ENCODE data around the gene OPA3. TPM values are rescaled to one million over a fixed set of nuclear protein-coding genes. Genes with fewer than 3 reads are reported as not detected.
A peak's percentile ranks its signal among the peaks of the same experiment; 100 is the strongest.

OPA3 gene
- total RNA-seq, 2 experiments from 2014 or later: 5.8 to 12.0 TPM

DNA sequence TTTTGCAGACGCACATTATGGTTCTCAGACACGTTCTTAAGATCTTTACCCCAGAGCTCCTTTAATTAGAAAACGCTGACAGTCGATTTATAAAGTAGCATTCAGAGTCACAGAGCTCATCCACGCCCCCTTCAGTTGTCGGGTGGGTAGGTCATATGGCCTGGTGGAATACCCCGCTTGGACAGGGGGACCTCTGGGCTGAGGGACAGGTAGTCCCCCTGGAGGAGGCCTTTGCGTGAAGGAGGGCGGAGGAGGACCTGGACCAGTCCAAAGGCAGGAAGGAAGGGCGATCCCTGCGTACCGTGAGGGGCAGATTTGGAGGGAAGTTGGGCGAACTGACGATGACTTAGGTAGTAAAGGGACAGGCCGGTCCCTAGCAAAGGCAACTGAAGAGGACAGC lies 56.9 kb downstream of the OPA3 start:
- ChIA-PET POLR2A (no interaction called here), CTCF (ENCODE audit: unreplicated experiment) (no interaction called here)
- H3K4me3 ChIP-seq (ENCODE audit: low read depth, low read length, poor library complexity, severe bottlenecking): no peak overlapping the region
- TF ChIP-seq, protein P1, sequence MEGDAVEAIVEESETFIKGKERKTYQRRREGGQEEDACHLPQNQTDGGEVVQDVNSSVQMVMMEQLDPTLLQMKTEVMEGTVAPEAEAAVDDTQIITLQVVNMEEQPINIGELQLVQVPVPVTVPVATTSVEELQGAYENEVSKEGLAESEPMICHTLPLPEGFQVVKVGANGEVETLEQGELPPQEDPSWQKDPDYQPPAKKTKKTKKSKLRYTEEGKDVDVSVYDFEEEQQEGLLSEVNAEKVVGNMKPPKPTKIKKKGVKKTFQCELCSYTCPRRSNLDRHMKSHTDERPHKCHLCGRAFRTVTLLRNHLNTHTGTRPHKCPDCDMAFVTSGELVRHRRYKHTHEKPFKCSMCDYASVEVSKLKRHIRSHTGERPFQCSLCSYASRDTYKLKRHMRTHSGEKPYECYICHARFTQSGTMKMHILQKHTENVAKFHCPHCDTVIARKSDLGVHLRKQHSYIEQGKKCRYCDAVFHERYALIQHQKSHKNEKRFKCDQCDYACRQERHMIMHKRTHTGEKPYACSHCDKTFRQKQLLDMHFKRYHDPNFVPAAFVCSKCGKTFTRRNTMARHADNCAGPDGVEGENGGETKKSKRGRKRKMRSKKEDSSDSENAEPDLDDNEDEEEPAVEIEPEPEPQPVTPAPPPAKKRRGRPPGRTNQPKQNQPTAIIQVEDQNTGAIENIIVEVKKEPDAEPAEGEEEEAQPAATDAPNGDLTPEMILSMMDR (conservative IDR thresholded peaks at IDR 0.05; ENCODE audit: low read length): no peak
- TF ChIP-seq EZH2phosphoT487 (IDR thresholded peaks at IDR 0.05; ENCODE audit: borderline replicate concordance, low read depth, low read length): no peak
- H3K9me2 ChIP-seq (ENCODE audit: insufficient read depth, low read length): no peaks in the 10 kb centered on the region
- no peak overlapping the region for H3K4me2 ChIP-seq (ENCODE audit: low read length)
- no peaks in the 10 kb centered on the region for H3K79me2 ChIP-seq (ENCODE audit: insufficient read depth, low read depth, low read length)
- H2AFZ ChIP-seq (ENCODE audit: low read length): no peak overlapping the region
- no peak overlapping the region for H3K27ac ChIP-seq (ENCODE audit: low read depth, low read length, poor library complexity, severe bottlenecking)
- no peaks in the 10 kb centered on the region for H4K20me1 ChIP-seq (ENCODE audit: insufficient read depth, low read length)
- H3K9me3 ChIP-seq (ENCODE audit: low read length): peaks cover 8% of the 10 kb centered on the region; the same call in 1 of the 2 replicates
- intact Hi-C loops (cut with micrococcal nuclease; ENCODE audit: unreplicated experiment): no loop called here
- H3K36me3 ChIP-seq (ENCODE audit: insufficient read depth, low read length): peaks cover 31% of the 10 kb centered on the region; the same call in 1 of the 2 replicates
- peaks cover 4% of the 10 kb centered on the region for H3K4me1 ChIP-seq (ENCODE audit: insufficient read depth, low read length, poor library complexity, severe bottlenecking)
- BruUV-seq (replicated peaks): no TSS peak
- no peak for DNase-seq (ENCODE audit: low spot score)

DNA sequence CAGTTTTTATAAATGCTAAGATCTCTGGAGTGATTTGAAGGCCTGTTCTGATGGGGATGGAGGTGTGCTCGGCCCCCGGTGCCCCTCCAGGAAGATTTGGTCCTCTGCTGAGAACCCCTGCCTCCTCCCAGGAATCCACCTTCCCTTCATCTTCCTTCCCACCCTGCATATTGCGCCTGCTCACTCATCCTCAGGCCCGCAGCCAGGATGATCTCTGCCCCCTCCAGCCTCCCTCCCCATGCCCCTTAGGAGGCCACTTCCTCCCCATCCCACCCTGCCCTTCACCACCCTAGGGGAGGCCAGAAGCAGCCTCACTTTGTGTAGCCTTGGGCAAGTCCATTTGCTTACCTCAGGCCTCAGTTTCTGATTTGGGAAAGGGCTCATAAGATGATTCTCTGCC lies 57.6 kb downstream of the OPA3 start:
- Histone ChIP-seq H3K9me2 (ENCODE audit: insufficient read depth, low read length) (no peaks in the 10 kb centered on the region), H3K9me3 (ENCODE audit: low read length) (peaks cover 8% of the 10 kb centered on the region; the same call in 1 of the 2 replicates), H3K27ac (ENCODE audit: low read depth, low read length, poor library complexity, severe bottlenecking) (no peak overlapping the region), H3K4me1 (ENCODE audit: insufficient read depth, low read length, poor library complexity, severe bottlenecking) (peaks cover 4% of the 10 kb centered on the region), H4K20me1 (ENCODE audit: insufficient read depth, low read length) (no peaks in the 10 kb centered on the region), H3K79me2 (ENCODE audit: insufficient read depth, low read depth, low read length) (no peaks in the 10 kb centered on the region), H3K4me2 (ENCODE audit: low read length) (no peak overlapping the region), H3K4me3 (ENCODE audit: low read depth, low read length, poor library complexity, severe bottlenecking) (no peak overlapping the region), H3K36me3 (ENCODE audit: insufficient read depth, low read length) (peaks cover 33% of the 10 kb centered on the region; the same call in 1 of the 2 replicates), H2AFZ (ENCODE audit: low read length) (no peak overlapping the region)
- intact Hi-C loops (cut with micrococcal nuclease; ENCODE audit: unreplicated experiment): no loop called here
- no TSS peak for BruUV-seq (replicated peaks)
- DNase-seq (ENCODE audit: low spot score): no peak
- ChIA-PET POLR2A (interaction anchor here (0.6 kb wide), 1 partner anchor 123 kb away, joined by 4 read pairs; no protein-coding TSS in a partner anchor), CTCF (ENCODE audit: unreplicated experiment) (no interaction called here)
- no peak for TF ChIP-seq EZH2phosphoT487 (IDR thresholded peaks at IDR 0.05; ENCODE audit: borderline replicate concordance, low read depth, low read length)
- TF ChIP-seq, protein P1 (conservative IDR thresholded peaks at IDR 0.05; ENCODE audit: low read length): no peak

DNA sequence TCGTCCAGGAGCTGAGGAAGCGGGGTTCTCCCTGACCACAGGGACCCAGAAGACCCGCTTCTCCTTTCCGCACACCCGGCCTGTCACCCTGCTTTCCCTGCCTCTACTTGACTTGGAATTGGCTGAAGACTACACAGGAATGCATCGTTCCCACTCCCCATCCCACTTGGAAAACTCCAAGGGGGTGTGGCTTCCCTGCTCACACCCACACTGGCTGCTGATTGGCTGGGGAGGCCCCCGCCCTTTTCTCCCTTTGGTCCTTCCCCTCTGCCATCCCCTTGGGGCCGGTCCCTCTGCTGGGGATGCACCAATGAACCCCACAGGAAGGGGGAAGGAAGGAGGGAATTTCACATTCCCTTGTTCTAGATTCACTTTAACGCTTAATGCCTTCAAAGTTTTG lies 58.5 kb downstream of the OPA3 start:
- TSS peak; percentile 65 for BruUV-seq (replicated peaks)
- H3K36me3 ChIP-seq (ENCODE audit: insufficient read depth, low read length): peaks cover 35% of the 10 kb centered on the region; the same call in 1 of the 2 replicates
- intact Hi-C loops (cut with micrococcal nuclease; ENCODE audit: unreplicated experiment): no loop called here

More for the DNA sequence above, 58.5 kb downstream of the OPA3 start:
- Histone ChIP-seq H2AFZ (ENCODE audit: low read length) (no peak overlapping the region), H3K27ac (ENCODE audit: low read depth, low read length, poor library complexity, severe bottlenecking) (no peak overlapping the region), H3K9me2 (ENCODE audit: insufficient read depth, low read length) (no peaks in the 10 kb centered on the region), H3K4me1 (ENCODE audit: insufficient read depth, low read length, poor library complexity, severe bottlenecking) (peaks cover 4% of the 10 kb centered on the region), H3K4me3 (ENCODE audit: low read depth, low read length, poor library complexity, severe bottlenecking) (no peak overlapping the region), H3K9me3 (ENCODE audit: low read length) (peaks cover 3% of the 10 kb centered on the region; the same call in 1 of the 2 replicates), H3K4me2 (ENCODE audit: low read length) (no peak overlapping the region), H4K20me1 (ENCODE audit: insufficient read depth, low read length) (no peaks in the 10 kb centered on the region), H3K79me2 (ENCODE audit: insufficient read depth, low read depth, low read length) (no peaks in the 10 kb centered on the region)
- no peak for TF ChIP-seq EZH2phosphoT487 (IDR thresholded peaks at IDR 0.05; ENCODE audit: borderline replicate concordance, low read depth, low read length)
- TF ChIP-seq, protein P1 (conservative IDR thresholded peaks at IDR 0.05; ENCODE audit: low read length): no peak
- CTCF ChIA-PET (ENCODE audit: unreplicated experiment): no interaction called here
- DNase-seq (ENCODE audit: low spot score): peak; percentile 28
- POLR2A ChIA-PET: no interaction called here
